A549 (cell line): ENCODE measurements around the gene MROH7. TPM values are rescaled to one million over a fixed set of nuclear protein-coding genes. Genes with fewer than 3 reads are reported as not detected.

Experiments used
- ATAC-seq, 2 experiments: fragments of 200-7000 bp in 1 of 2; fragments of >200 bp in 1 of 2; cut with Nextera tagmentation in 1 of 2; cut with Tn5 transposase in 1 of 2; 3 replicates each; pipeline versions ENCODE4 v1.8.0 to v1.9.1; 2018 to 2020; ENCODE audit warnings: mild to moderate bottlenecking in 1 of 2, moderate library complexity in 1 of 2
- CTCF ChIA-PET: fragments of 300-600 bp; sonication (Branson Sonifier 250); formaldehyde crosslinking; extraction: SDS; loops from one replicate; lab custom pipeline; 2021; ENCODE audit warnings: antibody characterized with exemption, inconsistent platforms; lab: Yijun Ruan, JAX
- POLR2A ChIA-PET: fragments of 350-600 bp; formaldehyde crosslinking; extraction: SDS; loops from one replicate; lab custom pipeline; 2021; ENCODE audit warnings: antibody characterized with exemption, inconsistent platforms; lab: Yijun Ruan, JAX
- DNase-seq, 2 experiments: peaks; one replicate each; pipeline versions ENCODE4 v3.0.0 to v3.0.0-alpha.2; 2011 to 2016; ENCODE audit warnings: low read depth in 1 of 2, low spot score in 1 of 2
- FAIRE-seq: peaks from 2 replicates; lab custom pipeline; 2011; peaks lifted over from hg19 to GRCh38; lab: Jason Lieb, UNC
- H3K27ac ChIP-seq, 2 experiments: fragments of >200 bp; sonication (Bioruptor Twin); formaldehyde crosslinking; 3 replicates each; pipeline ENCODE4 v1.5.1; 2016 to 2017
- H3K4me1 ChIP-seq: fragments of >200 bp; sonication (Bioruptor Twin); formaldehyde crosslinking; 3 replicates; pipeline ENCODE4 v1.6.1; 2016
- H3K4me2 ChIP-seq: fragments of >200 bp; sonication (Bioruptor Twin); formaldehyde crosslinking; 3 replicates; pipeline ENCODE4 v1.6.1; 2016
- H3K4me3 ChIP-seq: fragments of >200 bp; sonication (Bioruptor Twin); formaldehyde crosslinking; 3 replicates; pipeline ENCODE4 v1.5.1; 2016
- H3K9me3 ChIP-seq: fragments of >200 bp; sonication (Bioruptor Twin); formaldehyde crosslinking; 3 replicates; pipeline ENCODE4 v1.6.1; 2016
- CEBPB ChIP-seq, 2 experiments: fragments of >200 bp in 1 of 2; sonication (Bioruptor Twin) in 1 of 2; formaldehyde crosslinking in 1 of 2; IDR thresholded peaks; 2 replicates each; pipeline ENCODE4 v1.6.1; 2012 to 2016
- CHD2 ChIP-seq: fragments of 150-350 bp; IDR thresholded peaks from 2 replicates; pipeline ENCODE4 v1.6.1; 2014; ENCODE audit warnings: low read length; ENCODE audit not compliant: partially characterized antibody
- CHD4 ChIP-seq: fragments of 200-600 bp; sonication (generic); IDR thresholded peaks from 2 replicates; pipeline ENCODE4 v1.6.1; 2016; ENCODE audit warnings: antibody characterized with exemption, mild to moderate bottlenecking, borderline replicate concordance
- EHMT2 ChIP-seq: fragments of 200-600 bp; sonication (generic); IDR thresholded peaks from 2 replicates; pipeline ENCODE4 v1.6.1; 2016; ENCODE audit warnings: antibody characterized with exemption, low read depth, mild to moderate bottlenecking, moderate library complexity
- FOXS1 ChIP-seq: fragments of 250-450 bp; sonication (Bioruptor Pico); IDR thresholded peaks from 2 replicates; pipeline ENCODE4 v1.5.0; 2020; ENCODE audit warnings: mild to moderate bottlenecking, moderate library complexity
- HEYL ChIP-seq: fragments of 250-450 bp; sonication (Bioruptor Pico); IDR thresholded peaks from 2 replicates; pipeline ENCODE4 v1.8.0; 2021; ENCODE audit warnings: mild to moderate bottlenecking, moderate library complexity
- HOXA7 ChIP-seq: fragments of 250-450 bp; sonication (Bioruptor Pico); IDR thresholded peaks from 2 replicates; pipeline ENCODE4 v1.5.0; 2020; ENCODE audit warnings: mild to moderate bottlenecking, moderate library complexity
- HOXB13 ChIP-seq: fragments of 250-450 bp; sonication (Bioruptor Pico); IDR thresholded peaks from 2 replicates; pipeline ENCODE4 v1.5.0; 2020; ENCODE audit warnings: low read depth, mild to moderate bottlenecking, moderate library complexity
- MYC ChIP-seq: IDR thresholded peaks from 2 replicates; pipeline ENCODE4 v1.6.1; 2012; ENCODE audit warnings: mild to moderate bottlenecking, inconsistent platforms, low read length, improper control_type of control experiment, borderline replicate concordance
- NPAS2 ChIP-seq: fragments of 250-450 bp; sonication (Bioruptor Pico); IDR thresholded peaks from 2 replicates; pipeline ENCODE4 v1.8.0; 2022; ENCODE audit warnings: mild to moderate bottlenecking, moderate library complexity, borderline replicate concordance
- RAD21 ChIP-seq, 2 experiments: fragments of >200 bp in 1 of 2; sonication (Bioruptor Twin) in 1 of 2; formaldehyde crosslinking in 1 of 2; IDR thresholded peaks in 1 of 2; conservative IDR thresholded peaks in 1 of 2; 2 replicates in 1 of 2; 3 replicates in 1 of 2; pipeline ENCODE4 v1.6.1; 2012 to 2018; ENCODE audit warnings: inconsistent platforms in 1 of 2
- RCOR1 ChIP-seq: fragments of 150-350 bp; IDR thresholded peaks from 2 replicates; pipeline ENCODE4 v1.6.1; 2014; ENCODE audit warnings: antibody characterized with exemption, low read length, low read depth
- REST ChIP-seq: fragments of 200-600 bp; sonication (generic); IDR thresholded peaks from 2 replicates; pipeline ENCODE4 v1.6.1; 2016; ENCODE audit warnings: antibody characterized with exemption, mild to moderate bottlenecking, moderate library complexity
- SMC3 ChIP-seq: fragments of >200 bp; sonication (Bioruptor Twin); formaldehyde crosslinking; IDR thresholded peaks from 3 replicates; pipeline ENCODE4 v1.6.1; 2018; ENCODE audit warnings: inconsistent platforms
- SREBF2 ChIP-seq: fragments of 450-650 bp; IDR thresholded peaks from 2 replicates; pipeline ENCODE4 v1.6.1; 2014; ENCODE audit warnings: mild to moderate bottlenecking, moderate library complexity
- TFCP2L1 ChIP-seq: fragments of 250-450 bp; sonication (Bioruptor Pico); IDR thresholded peaks from 2 replicates; pipeline ENCODE4 v1.5.0; 2021; ENCODE audit warnings: mild to moderate bottlenecking
- TP53 ChIP-seq: fragments of 250-450 bp; sonication (Bioruptor Pico); IDR thresholded peaks from 2 replicates; pipeline ENCODE4 v1.5.0; 2021; ENCODE audit warnings: mild to moderate bottlenecking, moderate library complexity
- WGBS: methylation state at CpG from one replicate; pipeline ENCODE4 v1.1.6; 2017; ENCODE audit errors: missing lambda C conversion rate; 5-methylcytosine and 5-hydroxymethylcytosine counted together
- polyA plus RNA-seq, 4 experiments: library from polyadenylated mRNA; depleted of rRNA in 3 of 4; stranded (reverse); fragments of >200 nt; fragmentation: RNase III in 1 of 4; extraction: RNeasy Plus Mini Kit Qiagen cat#74134 plus additional on column Dnase treatment in 1 of 4; gene quantifications; 2 replicates in 3 of 4; 3 replicates in 1 of 4; pipeline ENCODE4 v1.2.3, GENCODE V29; 2011 to 2017

The MROH7 gene
- polyA plus RNA-seq, 2 of the 4 experiments (the other 2 are of a cell fraction) = not detected

- no peaks in the 10 kb centered on the region for H3K4me1 ChIP-seq
- CTCF ChIA-PET = no interaction called here
- H3K4me3 ChIP-seq = no peak overlapping the region
- H3K4me2 ChIP-seq = no peak overlapping the region
- no peaks in the 10 kb centered on the region for H3K9me3 ChIP-seq
- WGBS = 73% methylated on average over 12 of the region's 13 CpGs
- DNase-seq = no peak
- no peak for FAIRE-seq
- ATAC-seq = no peak
- H3K27ac ChIP-seq = no peak overlapping the region
- no peak for TF ChIP-seq RAD21 (conservative IDR thresholded peaks at IDR 0.05 in 1 of 2, IDR thresholded peaks at IDR 0.05 in 1 of 2)
- no peak for TF ChIP-seq TFCP2L1 (CRISPR knock-in tag)
- TF ChIP-seq CEBPB (IDR thresholded peaks at IDR 0.05) = no peak
- no peak for TF ChIP-seq SMC3
- TF ChIP-seq REST = no peak
- no peak for TF ChIP-seq NPAS2
- TF ChIP-seq TP53 (CRISPR knock-in tag) = no peak
- no peak for TF ChIP-seq FOXS1 (CRISPR knock-in tag)
- TF ChIP-seq HOXA7 (CRISPR knock-in tag) = no peak
- TF ChIP-seq EHMT2 = no peak
- no peak for TF ChIP-seq RCOR1
- no peak for TF ChIP-seq MYC
- no peak for TF ChIP-seq HEYL
- POLR2A ChIA-PET = no interaction called here
Measured at GRCh38 chr1:54615531-54616279, 25.9 kb upstream of the MROH7 start.

GRCh38 chr1:54619749-54620148 is 21.8 kb upstream of the MROH7 start:
- DNase-seq (no peak), FAIRE-seq (no peak), ATAC-seq (no peak)
- 93% methylated on average over 3 of the region's 8 CpGs for WGBS
- ChIA-PET POLR2A (no interaction called here), CTCF (no interaction called here)
- Histone ChIP-seq H3K4me1 (no peaks in the 10 kb centered on the region), H3K4me3 (no peak overlapping the region), H3K27ac (no peak overlapping the region), H3K9me3 (no peaks in the 10 kb centered on the region), H3K4me2 (no peak overlapping the region)
- no peak for TF ChIP-seq CHD2
- TF ChIP-seq CHD4 = no peak
- no peak for TF ChIP-seq EHMT2

- POLR2A ChIA-PET = no interaction called here
- FAIRE-seq (no peak), ATAC-seq (no peak), DNase-seq (no peak)
- no peak within 1 kb of the TSS for H3K4me3 ChIP-seq
- H3K4me2 ChIP-seq = no peak within 1 kb of the TSS
- no peaks in the 10 kb centered on the region for H3K4me1 ChIP-seq
- CTCF ChIA-PET = interaction anchor here (0.7 kb wide), 1 partner anchor 524 kb away, joined by 3 read pairs; no protein-coding TSS in a partner anchor
- H3K9me3 ChIP-seq = no peaks in the 10 kb centered on the region
- TF ChIP-seq HOXB13 (no peak), SREBF2 (no peak)
- H3K27ac ChIP-seq = no peak within 1 kb of the TSS
- 91% methylated on average over 14 of the region's 18 CpGs for WGBS
Measured at GRCh38 chr1:54623216-54624007, 18.2 kb upstream of the MROH7 start, which contains the start of gene FAM151A. TSS of gene FAM151A (minus strand) at chr1:54623525. CDS start at chr1:54623395, 130 bp downstream.
